WTC11 (cell line): ENCODE data around the gene GDAP2.

Experiments used
- ELF4 ChIP-seq: sonication (generic); formaldehyde crosslinking; IDR thresholded peaks from 2 replicates; pipeline ENCODE4 v1.8.1; 2022; ENCODE audit warnings: low read depth, mild to moderate bottlenecking, moderate library complexity, missing genetic modification reagents
- NR2C2 ChIP-seq: sonication (generic); formaldehyde crosslinking; IDR thresholded peaks from 2 replicates; pipeline ENCODE4 v1.8.0; 2022; ENCODE audit warnings: mild to moderate bottlenecking, missing genetic modification reagents
- PRRX2 ChIP-seq: fragments of 250-450 bp; sonication (Bioruptor Pico); IDR thresholded peaks from 2 replicates; pipeline ENCODE4 v1.8.0; 2021; ENCODE audit warnings: mild to moderate bottlenecking
- TF ChIP-seq, protein P1 (sequence below): sonication (generic); formaldehyde crosslinking; IDR thresholded peaks from 2 replicates; pipeline ENCODE4 v1.8.1; 2022; ENCODE audit warnings: missing genetic modification reagents, borderline replicate concordance
- TF ChIP-seq, protein P2 (sequence below): fragments of 200-600 bp; IDR thresholded peaks from 2 replicates; pipeline ENCODE4 v1.8.0; 2022; ENCODE audit warnings: antibody characterized with exemption
- TF ChIP-seq, protein P3 (sequence below): sonication (generic); formaldehyde crosslinking; conservative IDR thresholded peaks from 2 replicates; pipeline ENCODE4 v1.8.1; 2022; ENCODE audit warnings: mild to moderate bottlenecking, missing genetic modification reagents

DNA sequence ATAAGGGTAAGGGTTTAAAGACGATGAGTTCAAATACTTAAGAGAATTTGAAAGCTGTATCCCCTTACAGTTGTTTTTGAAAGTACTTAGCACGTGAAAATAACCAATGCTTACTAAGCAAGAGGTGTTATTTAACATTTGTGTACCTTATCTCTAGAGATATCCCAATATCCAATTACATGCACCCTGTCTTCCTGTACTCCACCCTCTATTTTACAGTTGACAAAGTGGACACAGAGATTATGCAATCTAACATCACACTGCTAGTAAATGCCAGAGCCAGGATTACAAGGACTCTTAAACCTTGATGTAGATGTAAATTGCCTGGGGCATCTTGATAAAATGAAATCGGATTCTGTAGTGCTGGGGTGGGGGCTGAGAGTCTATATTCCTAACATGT, 72.0 kb downstream of the GDAP2 start:
- TF ChIP-seq, protein P1, sequence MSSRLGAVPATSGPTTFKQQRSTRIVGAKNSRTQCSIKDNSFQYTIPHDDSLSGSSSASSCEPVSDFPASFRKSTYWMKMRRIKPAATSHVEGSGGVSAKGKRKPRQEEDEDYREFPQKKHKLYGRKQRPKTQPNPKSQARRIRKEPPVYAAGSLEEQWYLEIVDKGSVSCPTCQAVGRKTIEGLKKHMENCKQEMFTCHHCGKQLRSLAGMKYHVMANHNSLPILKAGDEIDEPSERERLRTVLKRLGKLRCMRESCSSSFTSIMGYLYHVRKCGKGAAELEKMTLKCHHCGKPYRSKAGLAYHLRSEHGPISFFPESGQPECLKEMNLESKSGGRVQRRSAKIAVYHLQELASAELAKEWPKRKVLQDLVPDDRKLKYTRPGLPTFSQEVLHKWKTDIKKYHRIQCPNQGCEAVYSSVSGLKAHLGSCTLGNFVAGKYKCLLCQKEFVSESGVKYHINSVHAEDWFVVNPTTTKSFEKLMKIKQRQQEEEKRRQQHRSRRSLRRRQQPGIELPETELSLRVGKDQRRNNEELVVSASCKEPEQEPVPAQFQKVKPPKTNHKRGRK (CRISPR knock-in tag), result no peak
- TF ChIP-seq, protein P2, sequence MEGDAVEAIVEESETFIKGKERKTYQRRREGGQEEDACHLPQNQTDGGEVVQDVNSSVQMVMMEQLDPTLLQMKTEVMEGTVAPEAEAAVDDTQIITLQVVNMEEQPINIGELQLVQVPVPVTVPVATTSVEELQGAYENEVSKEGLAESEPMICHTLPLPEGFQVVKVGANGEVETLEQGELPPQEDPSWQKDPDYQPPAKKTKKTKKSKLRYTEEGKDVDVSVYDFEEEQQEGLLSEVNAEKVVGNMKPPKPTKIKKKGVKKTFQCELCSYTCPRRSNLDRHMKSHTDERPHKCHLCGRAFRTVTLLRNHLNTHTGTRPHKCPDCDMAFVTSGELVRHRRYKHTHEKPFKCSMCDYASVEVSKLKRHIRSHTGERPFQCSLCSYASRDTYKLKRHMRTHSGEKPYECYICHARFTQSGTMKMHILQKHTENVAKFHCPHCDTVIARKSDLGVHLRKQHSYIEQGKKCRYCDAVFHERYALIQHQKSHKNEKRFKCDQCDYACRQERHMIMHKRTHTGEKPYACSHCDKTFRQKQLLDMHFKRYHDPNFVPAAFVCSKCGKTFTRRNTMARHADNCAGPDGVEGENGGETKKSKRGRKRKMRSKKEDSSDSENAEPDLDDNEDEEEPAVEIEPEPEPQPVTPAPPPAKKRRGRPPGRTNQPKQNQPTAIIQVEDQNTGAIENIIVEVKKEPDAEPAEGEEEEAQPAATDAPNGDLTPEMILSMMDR, result no peak
- no peak for TF ChIP-seq ELF4 (CRISPR knock-in tag)
- TF ChIP-seq, protein P3, sequence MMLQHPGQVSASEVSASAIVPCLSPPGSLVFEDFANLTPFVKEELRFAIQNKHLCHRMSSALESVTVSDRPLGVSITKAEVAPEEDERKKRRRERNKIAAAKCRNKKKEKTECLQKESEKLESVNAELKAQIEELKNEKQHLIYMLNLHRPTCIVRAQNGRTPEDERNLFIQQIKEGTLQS, result no peak
- no peak for TF ChIP-seq PRRX2 (CRISPR knock-in tag)
- no peak for TF ChIP-seq NR2C2 (CRISPR knock-in tag)
